IPS-18c (cell line): ENCODE measurements around the gene CD72.
"Not testable (repeated sequence)": the region's sequence is repeated elsewhere in the genome, so short reads cannot be mapped to it uniquely, and the experiment has no call there.

Source experiments
- H3K4me3 ChIP-seq: 2 replicates; pipeline ENCODE4 v1.7.0; 2013; ENCODE audit warnings: low read depth, mild to moderate bottlenecking, low read length, moderate library complexity; ENCODE audit not compliant: insufficient read depth
- H3K9me3 ChIP-seq: one replicate; pipeline ENCODE4 v1.6.1; 2013; ENCODE audit warnings: mild to moderate bottlenecking, low read length, moderate library complexity; ENCODE audit not compliant: control insufficient read depth, insufficient read depth

The CD72 gene

GRCh38 chr9:35635730-35636129 is 17.5 kb upstream of the CD72 start:
- no peak overlapping the region for H3K4me3 ChIP-seq
- H3K9me3 ChIP-seq = no peaks in the 10 kb centered on the region

- Histone ChIP-seq H3K4me3 (no peak overlapping the region), H3K9me3 (no peaks in the 10 kb centered on the region)
These were observed 11.4 kb upstream of the CD72 start for GRCh38 chr9:35629597-35629996.

- Histone ChIP-seq H3K9me3 (no peaks in the 10 kb centered on the region), H3K4me3 (no peak overlapping the region)
These were observed 10.3 kb upstream of the CD72 start for GRCh38 chr9:35628389-35628991.

- Histone ChIP-seq H3K4me3 (no peak overlapping the region), H3K9me3 (no peaks in the 10 kb centered on the region)
These were observed 9.4 kb upstream of the CD72 start for GRCh38 chr9:35627575-35627974.

GRCh38 chr9:35619800-35620158 is 1.6 kb upstream of the CD72 start:
- Histone ChIP-seq H3K9me3 (no peaks in the 10 kb centered on the region), H3K4me3 (no peak overlapping the region)

- Histone ChIP-seq H3K9me3 (no peaks in the 10 kb centered on the region), H3K4me3 (no peak overlapping the region)
These were observed 914 bp upstream of the CD72 start for GRCh38 chr9:35618854-35619799.

GRCh38 chr9:35617548-35617947 is 665 bp downstream of the CD72 start:
- Histone ChIP-seq H3K9me3 (no peaks in the 10 kb centered on the region), H3K4me3 (peak overlapping the region; percentile 61; the same call in 1 of the 2 replicates)

GRCh38 chr9:35616681-35617459 is 1.3 kb downstream of the CD72 start:
- Histone ChIP-seq H3K9me3 (no peaks in the 10 kb centered on the region), H3K4me3 (peak overlapping the region; percentile 61)

GRCh38 chr9:35615981-35616680 is 2.1 kb downstream of the CD72 start:
- Histone ChIP-seq H3K4me3 (peak overlapping the region; percentile 61), H3K9me3 (no peaks in the 10 kb centered on the region)

GRCh38 chr9:35612843-35613242 is 5.4 kb downstream of the CD72 start:
- no peaks in the 10 kb centered on the region for H3K9me3 ChIP-seq
- no peak overlapping the region for H3K4me3 ChIP-seq

GRCh38 chr9:35612066-35612465 is 6.1 kb downstream of the CD72 start:
- not testable (repeated sequence) for H3K9me3 ChIP-seq

GRCh38 chr9:35611230-35611797 is 6.9 kb downstream of the CD72 start:
- H3K9me3 ChIP-seq = no peaks in the 10 kb centered on the region
- H3K4me3 ChIP-seq = no peak overlapping the region

More at GRCh38 chr9:35612066-35612465, 6.1 kb downstream of the CD72 start:
- not testable (repeated sequence) for H3K4me3 ChIP-seq

- Histone ChIP-seq H3K9me3 (no peaks in the 10 kb centered on the region), H3K4me3 (no peak overlapping the region)
These were observed 8.4 kb downstream of the CD72 start for GRCh38 chr9:35609820-35610163.

GRCh38 chr9:35609001-35609819 is 9.0 kb downstream of the CD72 start:
- H3K9me3 ChIP-seq = no peaks in the 10 kb centered on the region
- no peak overlapping the region for H3K4me3 ChIP-seq

GRCh38 chr9:35608221-35608620 is 10.0 kb downstream of the CD72 start:
- Histone ChIP-seq H3K9me3 (no peaks in the 10 kb centered on the region), H3K4me3 (no peak overlapping the region)

- no peak overlapping the region for H3K4me3 ChIP-seq
- H3K9me3 ChIP-seq = no peaks in the 10 kb centered on the region
These were observed 11.5 kb downstream of the CD72 start for GRCh38 chr9:35606726-35607125.
